ENCODE results near the gene OR4A15.

Gene OR4A15

DNA sequence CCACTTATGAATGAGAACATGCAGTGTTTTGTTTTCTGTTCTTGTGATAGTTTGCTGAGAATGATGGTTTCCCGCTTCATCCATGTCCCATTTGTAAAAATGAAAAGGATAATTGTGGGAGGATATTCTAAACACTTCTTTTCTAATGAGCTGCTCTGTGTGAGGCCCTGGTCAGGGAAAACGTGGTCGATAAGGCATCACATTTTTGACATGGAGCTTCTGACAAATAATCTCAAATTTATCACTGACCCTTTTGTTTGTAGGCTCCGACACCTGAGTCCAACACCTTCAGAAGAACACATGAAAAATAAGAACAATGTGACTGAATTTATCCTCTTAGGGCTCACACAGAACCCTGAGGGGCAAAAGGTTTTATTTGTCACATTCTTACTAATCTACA, at the start of gene OR4A15:
Gene OR4A15, plus strand, starts transcription at position 301 of the 400 bp plus-strand sequence. Its CDS starts 0 bp downstream, at position 301.
- DNase-seq, result no peak

DNA sequence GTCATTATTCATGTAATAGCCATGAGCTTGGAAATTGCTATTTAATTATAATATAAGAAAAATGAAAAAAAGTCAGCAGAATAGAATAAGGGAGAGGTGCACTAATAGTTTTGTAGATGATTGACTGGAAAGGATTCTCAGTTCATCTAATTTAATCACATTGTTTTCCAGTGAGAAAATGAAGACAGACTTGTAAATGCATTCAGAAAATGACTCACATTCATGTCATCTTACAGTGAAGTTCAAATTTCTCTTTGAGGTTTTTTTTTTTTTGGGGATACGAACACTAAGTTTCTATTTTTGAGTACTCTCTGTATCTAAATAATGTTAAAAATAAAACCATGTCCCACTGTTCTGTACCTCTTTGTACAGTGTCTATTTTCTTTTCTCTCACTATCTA, 43.3 kb upstream of the OR4A15 start:
- DNase-seq, result no peak

DNA sequence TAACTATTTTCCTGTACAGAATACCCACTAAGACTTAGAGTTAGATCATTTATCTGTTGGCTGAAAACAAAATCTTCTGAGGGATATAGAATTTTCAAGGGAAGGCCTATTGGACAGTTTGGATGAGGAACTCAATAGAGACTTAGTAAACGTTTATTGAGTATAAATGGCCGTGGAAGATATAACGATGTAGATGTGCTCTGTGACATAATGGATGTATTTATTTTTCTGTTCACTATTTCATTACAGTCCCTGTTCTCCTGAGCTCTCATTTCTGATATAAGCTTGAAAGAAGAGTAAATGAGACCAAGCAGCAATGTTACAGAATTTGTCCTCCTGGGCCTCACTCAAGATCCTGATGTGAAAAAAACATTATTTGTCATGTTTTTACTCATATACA, 24.9 kb upstream of the OR4A15 start, which contains the start of gene OR4A16:
Gene OR4A16, plus strand, starts transcription at position 301 of the 400 bp plus-strand sequence. Its CDS starts 0 bp downstream, at position 301.
- DNase-seq, result no peak

DNA sequence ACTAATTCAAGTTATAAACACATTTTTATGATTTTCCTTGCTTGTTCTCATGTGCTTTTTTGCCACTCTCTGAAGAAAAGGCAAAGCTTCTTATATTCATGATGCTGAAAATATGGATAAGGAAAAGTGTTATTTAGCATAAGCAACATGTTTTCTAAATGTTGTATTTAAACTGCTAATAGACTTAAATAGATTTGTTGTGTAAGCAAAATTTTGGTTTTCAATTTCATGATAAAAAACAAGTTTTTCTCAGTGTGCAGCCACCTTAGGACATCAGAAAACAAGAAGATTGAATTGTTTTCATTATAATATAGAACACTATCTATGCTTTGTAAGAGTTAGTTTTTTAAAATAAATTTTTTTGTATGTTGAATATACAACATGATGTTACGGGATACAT, 22.5 kb upstream of the OR4A15 start:
- no peak for DNase-seq

DNA sequence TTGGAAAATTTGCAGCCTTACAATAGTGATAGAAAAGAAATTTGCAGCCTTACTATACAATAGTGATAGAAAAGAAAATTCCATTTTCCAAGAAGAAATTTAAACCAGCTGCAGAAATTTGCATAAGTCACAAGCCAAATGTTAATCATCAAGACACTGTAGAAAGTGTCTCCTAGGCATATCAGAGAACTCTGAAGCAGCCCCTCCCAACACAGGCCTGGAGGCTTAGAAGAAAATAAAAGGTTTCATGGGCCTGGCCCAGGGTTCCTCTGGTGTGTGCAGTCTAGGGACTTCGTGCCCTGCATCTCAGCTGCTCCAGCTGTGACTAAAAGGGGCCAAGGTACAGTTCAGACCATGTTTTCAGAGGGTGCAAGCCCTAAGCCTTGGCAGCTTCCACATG, 18.7 kb upstream of the OR4A15 start:
- DNase-seq, result no peak

DNA sequence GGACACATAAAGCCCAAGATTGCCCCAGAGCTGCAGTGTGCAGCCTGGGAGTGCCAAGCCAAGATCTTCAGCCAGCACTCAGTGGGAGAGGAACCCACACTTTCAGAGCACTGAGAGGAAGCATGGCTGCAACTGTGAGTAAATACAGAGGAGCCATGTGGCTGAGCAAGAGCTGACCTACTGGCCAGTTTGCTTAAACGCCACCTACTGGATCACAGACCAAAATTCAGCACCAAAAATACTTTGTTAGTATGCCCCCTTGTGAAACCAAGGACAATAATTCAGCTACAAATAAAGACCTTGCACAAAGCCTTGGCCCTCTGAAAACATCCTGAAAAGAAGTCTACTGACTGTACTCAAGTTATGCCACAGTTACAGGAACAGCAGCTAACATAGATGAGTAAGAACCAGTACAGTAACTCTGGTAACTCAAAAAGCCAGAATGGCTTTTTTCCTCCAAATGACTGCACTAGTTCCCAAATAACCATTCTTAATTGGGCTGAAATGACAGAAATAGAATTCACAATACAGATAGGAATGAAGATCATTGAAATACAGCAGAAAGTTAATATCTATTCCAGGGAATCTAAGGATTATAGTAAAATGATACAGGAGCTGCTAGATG, 10.1 kb upstream of the OR4A15 start:
- no peak for DNase-seq

DNA sequence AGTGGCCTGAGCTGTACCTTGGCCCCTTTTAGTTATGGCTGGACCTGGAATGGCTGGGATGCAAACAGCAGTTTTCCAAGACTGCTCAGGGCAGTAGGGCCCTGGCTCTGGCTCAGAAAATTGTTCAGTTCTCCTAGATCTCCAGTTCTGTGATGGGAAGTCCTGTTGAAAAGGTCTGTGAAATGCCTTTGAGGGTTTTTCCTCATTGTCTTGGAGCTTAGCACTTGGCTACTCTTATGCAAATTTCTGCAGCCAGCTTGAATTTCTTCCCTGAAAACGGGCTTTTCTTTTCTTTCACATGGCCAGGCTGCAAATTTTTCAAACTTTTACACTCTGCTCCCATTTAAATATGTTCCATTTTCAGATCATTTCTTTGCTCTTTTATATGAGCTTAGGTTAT, 33.2 kb downstream of the OR4A15 start:
- DNase-seq, result no peak
